Sigmoid colon (tissue), 4 donors: Measurements from ENCODE around the gene LSM6.

ENCODE experiments used
- POLR2A ChIP-seq, 2 donors: fragments of 450-650 bp; IDR thresholded peaks; one replicate each; pipeline ENCODE4 v1.6.1; 2016; ENCODE audit warnings: antibody characterized with exemption in 2 of 2, mild to moderate bottlenecking in 2 of 2, moderate library complexity in 2 of 2
- POLR2AphosphoS5 ChIP-seq, 4 donors: sonication (generic); formaldehyde crosslinking; IDR thresholded peaks; one replicate each; pipeline ENCODE4 v1.6.1; 2017; ENCODE audit warnings: antibody characterized with exemption in 4 of 4
- TF ChIP-seq, protein P1 (sequence below), 4 experiments: fragments of 450-650 bp in 3 of 4; fragments of 200-600 bp in 1 of 4; IDR thresholded peaks; one replicate each; pipeline ENCODE4 v1.5.1; 2016 to 2019; ENCODE audit warnings: antibody characterized with exemption in 4 of 4, mild to moderate bottlenecking in 3 of 4, moderate library complexity in 2 of 4

DNA sequence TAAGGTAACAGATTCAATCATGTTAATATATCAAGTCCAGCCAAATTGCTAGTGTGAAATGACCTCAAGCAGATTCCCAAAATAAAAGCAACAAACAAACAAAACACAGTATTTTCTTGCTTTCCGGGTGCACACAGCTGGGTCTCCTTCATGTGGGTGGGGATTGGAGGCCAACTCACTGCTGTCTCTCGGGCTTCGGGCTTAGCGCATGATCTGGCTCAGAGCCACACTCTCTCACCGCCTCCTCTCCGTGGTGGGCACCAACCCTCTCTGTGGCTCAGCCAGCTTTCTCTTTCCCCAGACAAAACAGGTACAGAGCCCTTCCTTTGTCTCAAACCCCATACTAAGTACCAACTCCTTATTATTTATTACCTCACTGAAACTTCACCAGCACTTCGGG lies 35.9 kb downstream of the LSM6 start:
- TF ChIP-seq, protein P1, sequence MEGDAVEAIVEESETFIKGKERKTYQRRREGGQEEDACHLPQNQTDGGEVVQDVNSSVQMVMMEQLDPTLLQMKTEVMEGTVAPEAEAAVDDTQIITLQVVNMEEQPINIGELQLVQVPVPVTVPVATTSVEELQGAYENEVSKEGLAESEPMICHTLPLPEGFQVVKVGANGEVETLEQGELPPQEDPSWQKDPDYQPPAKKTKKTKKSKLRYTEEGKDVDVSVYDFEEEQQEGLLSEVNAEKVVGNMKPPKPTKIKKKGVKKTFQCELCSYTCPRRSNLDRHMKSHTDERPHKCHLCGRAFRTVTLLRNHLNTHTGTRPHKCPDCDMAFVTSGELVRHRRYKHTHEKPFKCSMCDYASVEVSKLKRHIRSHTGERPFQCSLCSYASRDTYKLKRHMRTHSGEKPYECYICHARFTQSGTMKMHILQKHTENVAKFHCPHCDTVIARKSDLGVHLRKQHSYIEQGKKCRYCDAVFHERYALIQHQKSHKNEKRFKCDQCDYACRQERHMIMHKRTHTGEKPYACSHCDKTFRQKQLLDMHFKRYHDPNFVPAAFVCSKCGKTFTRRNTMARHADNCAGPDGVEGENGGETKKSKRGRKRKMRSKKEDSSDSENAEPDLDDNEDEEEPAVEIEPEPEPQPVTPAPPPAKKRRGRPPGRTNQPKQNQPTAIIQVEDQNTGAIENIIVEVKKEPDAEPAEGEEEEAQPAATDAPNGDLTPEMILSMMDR (IDR thresholded peaks at IDR 0.05) = no peak
- no peak for TF ChIP-seq POLR2AphosphoS5 (IDR thresholded peaks at IDR 0.05)
- no peak for TF ChIP-seq POLR2A (IDR thresholded peaks at IDR 0.05)
